HL-60 (cell line): ENCODE measurements around the gene FANCC.

Experiments
- DNase-seq, 2 experiments: peaks; one replicate each; pipeline ENCODE4 v3.0.0-alpha.2; 2010 to 2020; ENCODE audit warnings: low read depth in 1 of 2, low spot score in 1 of 2
- H3K27ac ChIP-seq: fragments of 250-450 bp; sonication (Bioruptor Pico); replicated peaks from 2 replicates; pipeline ENCODE4 v1.5.1; 2020; ENCODE audit warnings: mild to moderate bottlenecking, moderate library complexity
- H3K27me3 ChIP-seq: fragments of 250-450 bp; sonication (Bioruptor Pico); 2 replicates; pipeline ENCODE4 v1.5.1; 2021; ENCODE audit warnings: mild to moderate bottlenecking, moderate library complexity; ENCODE audit not compliant: insufficient read depth, poor library complexity, severe bottlenecking
- H3K4me3 ChIP-seq: replicated peaks from 2 replicates; pipeline ENCODE4 v1.5.1; 2011; ENCODE audit warnings: mild to moderate bottlenecking, control low read depth, low read length; ENCODE audit not compliant: insufficient read depth
- GABPA ChIP-seq: IDR thresholded peaks from 2 replicates; pipeline ENCODE4 v1.6.1; 2012; ENCODE audit warnings: low read depth
- POLR2AphosphoS5 ChIP-seq: IDR thresholded peaks from 2 replicates; pipeline ENCODE4 v1.6.1; 2012; ENCODE audit warnings: low read depth
- SPI1 ChIP-seq: IDR thresholded peaks from 2 replicates; pipeline ENCODE4 v1.6.1; 2012; ENCODE audit warnings: low read depth, mild to moderate bottlenecking, borderline replicate concordance
- TF ChIP-seq, protein P1 (sequence below): IDR thresholded peaks from 2 replicates; pipeline ENCODE4 v1.6.1; 2012; ENCODE audit warnings: low read depth; ENCODE audit not compliant: insufficient replicate concordance
- TF ChIP-seq, protein P2 (sequence below): IDR thresholded peaks from one replicate; pipeline ENCODE4 v1.5.1; 2011; ENCODE audit warnings: low read length, control low read depth, inconsistent platforms; ENCODE audit not compliant: insufficient read depth

FANCC gene

DNA sequence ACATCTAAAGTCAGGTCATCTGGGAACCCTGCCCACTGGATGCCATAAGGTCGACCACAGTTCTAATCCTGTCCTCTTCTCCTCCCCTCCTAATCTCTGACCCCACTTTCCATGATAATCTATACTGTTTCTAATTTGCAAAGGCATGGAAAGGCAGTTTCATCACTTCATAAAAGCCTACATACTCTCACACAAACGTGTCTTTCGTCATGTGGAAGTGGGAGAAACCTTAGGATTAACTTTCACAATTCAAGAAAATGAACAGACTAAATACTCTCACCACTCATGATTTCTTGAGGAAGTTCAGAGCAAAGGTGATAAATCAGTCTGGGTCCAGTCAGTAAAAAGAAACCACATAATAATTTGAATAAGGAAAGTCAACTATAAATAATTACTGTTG lies 5.5 kb downstream of the FANCC start:
- Histone ChIP-seq H3K4me3 (no peak overlapping the region), H3K27me3 (no peaks in the 10 kb centered on the region), H3K27ac (no peak overlapping the region)
- no peak for TF ChIP-seq GABPA
- no peak for TF ChIP-seq SPI1
- TF ChIP-seq, protein P1, sequence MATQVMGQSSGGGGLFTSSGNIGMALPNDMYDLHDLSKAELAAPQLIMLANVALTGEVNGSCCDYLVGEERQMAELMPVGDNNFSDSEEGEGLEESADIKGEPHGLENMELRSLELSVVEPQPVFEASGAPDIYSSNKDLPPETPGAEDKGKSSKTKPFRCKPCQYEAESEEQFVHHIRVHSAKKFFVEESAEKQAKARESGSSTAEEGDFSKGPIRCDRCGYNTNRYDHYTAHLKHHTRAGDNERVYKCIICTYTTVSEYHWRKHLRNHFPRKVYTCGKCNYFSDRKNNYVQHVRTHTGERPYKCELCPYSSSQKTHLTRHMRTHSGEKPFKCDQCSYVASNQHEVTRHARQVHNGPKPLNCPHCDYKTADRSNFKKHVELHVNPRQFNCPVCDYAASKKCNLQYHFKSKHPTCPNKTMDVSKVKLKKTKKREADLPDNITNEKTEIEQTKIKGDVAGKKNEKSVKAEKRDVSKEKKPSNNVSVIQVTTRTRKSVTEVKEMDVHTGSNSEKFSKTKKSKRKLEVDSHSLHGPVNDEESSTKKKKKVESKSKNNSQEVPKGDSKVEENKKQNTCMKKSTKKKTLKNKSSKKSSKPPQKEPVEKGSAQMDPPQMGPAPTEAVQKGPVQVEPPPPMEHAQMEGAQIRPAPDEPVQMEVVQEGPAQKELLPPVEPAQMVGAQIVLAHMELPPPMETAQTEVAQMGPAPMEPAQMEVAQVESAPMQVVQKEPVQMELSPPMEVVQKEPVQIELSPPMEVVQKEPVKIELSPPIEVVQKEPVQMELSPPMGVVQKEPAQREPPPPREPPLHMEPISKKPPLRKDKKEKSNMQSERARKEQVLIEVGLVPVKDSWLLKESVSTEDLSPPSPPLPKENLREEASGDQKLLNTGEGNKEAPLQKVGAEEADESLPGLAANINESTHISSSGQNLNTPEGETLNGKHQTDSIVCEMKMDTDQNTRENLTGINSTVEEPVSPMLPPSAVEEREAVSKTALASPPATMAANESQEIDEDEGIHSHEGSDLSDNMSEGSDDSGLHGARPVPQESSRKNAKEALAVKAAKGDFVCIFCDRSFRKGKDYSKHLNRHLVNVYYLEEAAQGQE: no peak
- no peak for TF ChIP-seq POLR2AphosphoS5
- TF ChIP-seq, protein P2, sequence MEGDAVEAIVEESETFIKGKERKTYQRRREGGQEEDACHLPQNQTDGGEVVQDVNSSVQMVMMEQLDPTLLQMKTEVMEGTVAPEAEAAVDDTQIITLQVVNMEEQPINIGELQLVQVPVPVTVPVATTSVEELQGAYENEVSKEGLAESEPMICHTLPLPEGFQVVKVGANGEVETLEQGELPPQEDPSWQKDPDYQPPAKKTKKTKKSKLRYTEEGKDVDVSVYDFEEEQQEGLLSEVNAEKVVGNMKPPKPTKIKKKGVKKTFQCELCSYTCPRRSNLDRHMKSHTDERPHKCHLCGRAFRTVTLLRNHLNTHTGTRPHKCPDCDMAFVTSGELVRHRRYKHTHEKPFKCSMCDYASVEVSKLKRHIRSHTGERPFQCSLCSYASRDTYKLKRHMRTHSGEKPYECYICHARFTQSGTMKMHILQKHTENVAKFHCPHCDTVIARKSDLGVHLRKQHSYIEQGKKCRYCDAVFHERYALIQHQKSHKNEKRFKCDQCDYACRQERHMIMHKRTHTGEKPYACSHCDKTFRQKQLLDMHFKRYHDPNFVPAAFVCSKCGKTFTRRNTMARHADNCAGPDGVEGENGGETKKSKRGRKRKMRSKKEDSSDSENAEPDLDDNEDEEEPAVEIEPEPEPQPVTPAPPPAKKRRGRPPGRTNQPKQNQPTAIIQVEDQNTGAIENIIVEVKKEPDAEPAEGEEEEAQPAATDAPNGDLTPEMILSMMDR: no peak
- no peak for DNase-seq

DNA sequence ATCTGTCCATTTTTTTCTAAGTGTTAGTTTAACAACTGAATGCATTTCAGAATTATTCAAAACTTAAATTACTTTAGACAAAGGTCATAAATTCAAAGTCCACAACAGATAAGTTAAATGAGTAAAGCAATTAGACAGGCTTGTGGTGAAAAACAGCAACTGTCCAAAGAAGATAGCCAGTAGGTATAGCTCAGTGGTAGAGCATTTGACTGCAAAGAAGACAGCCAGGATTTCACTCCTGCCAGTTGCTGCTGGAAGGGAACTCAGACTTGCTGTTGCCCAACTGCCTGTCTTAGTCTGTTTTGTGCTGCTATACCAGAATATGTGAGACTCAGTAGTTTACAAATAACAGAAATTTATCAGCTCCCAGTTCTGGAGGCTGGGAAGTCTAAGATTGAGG lies 10.0 kb downstream of the FANCC start:
- H3K4me3 ChIP-seq: no peak overlapping the region
- no peak for DNase-seq
- TF ChIP-seq SPI1: no peak
- H3K27ac ChIP-seq: no peak overlapping the region
- no peaks in the 10 kb centered on the region for H3K27me3 ChIP-seq

DNA sequence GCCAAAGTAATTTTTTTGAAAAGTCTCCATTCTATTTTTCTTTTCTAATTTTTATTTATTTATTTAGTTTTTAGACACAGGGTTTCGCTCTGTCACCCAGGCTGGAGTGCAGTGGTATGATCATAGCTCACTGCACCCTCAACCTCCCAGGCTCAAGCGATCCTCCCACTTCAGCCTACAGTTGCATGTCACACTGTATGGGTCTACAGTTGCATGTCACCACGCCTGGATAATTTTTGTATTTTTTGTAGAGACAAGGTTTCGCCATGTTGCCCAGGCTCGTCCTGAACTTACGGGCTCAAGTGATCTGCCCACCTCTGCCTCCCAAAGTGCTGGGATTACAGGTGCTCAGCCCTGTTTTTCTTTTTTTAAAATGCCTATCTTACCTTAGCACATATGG lies 10.7 kb downstream of the FANCC start:
- no peak for TF ChIP-seq GABPA
- no peak for TF ChIP-seq SPI1
- no peak for TF ChIP-seq POLR2AphosphoS5
- TF ChIP-seq, protein P2: no peak
- TF ChIP-seq, protein P1: no peak
- no peak overlapping the region for H3K27ac ChIP-seq
- H3K27me3 ChIP-seq: no peaks in the 10 kb centered on the region
- no peak for DNase-seq
- no peak overlapping the region for H3K4me3 ChIP-seq

DNA sequence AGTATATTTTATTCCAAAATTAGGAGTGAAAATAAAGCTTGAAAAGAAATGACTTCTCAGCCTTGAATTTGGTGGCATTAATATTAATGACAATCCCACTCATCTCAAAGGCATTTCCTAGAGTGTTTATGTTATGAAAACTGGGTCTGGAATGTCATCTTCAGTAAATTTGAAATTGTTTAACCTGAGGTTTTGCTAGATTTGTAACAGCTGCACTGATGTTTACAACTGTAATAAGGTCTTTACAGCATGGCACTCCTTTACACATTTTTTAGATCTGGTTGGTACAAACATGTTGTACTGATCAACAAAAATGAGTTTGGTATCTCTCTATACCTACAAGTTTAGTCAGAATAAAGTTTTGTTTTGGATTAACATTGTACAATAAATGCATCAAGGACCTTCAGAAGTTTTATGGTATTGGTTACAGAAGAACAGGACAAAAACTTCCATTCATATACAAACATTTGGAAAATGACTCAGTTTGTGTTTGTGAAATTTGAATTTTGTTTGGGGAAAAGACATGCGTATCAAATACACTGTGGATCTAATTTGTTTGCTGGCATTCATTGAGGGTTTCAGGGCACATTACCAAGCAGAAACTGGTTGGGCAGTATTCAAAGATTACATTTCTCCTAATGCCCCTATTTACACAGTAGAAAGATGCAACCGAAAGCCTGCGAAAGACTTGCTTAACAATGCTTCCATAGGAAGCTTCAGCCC lies 11.6 kb downstream of the FANCC start:
- DNase-seq: no peak
- TF ChIP-seq SPI1 (no peak), POLR2AphosphoS5 (no peak), GABPA (no peak)
- TF ChIP-seq, protein P2: no peak
- TF ChIP-seq, protein P1: no peak
- H3K27me3 ChIP-seq: no peaks in the 10 kb centered on the region
- H3K27ac ChIP-seq: no peak overlapping the region
- H3K4me3 ChIP-seq: no peak overlapping the region
